Activated CD4-positive, alpha-beta T cell treated with anti-CD3 and anti-CD28 coated beads, Interleukin-2, amount 10 ng/mL, durations not matched to agents 7 days and 5 days (primary cell): Measurements from ENCODE around the gene RFK. TPM values are rescaled to one million over a fixed set of nuclear protein-coding genes. Genes with fewer than 3 reads are reported as not detected.

Experiments
- CTCF ChIA-PET: fragments of 350-600 bp; sonication (Branson Sonifier 250); formaldehyde crosslinking; loops from one replicate; lab custom pipeline; 2021; ENCODE audit warnings: antibody characterized with exemption; lab: Charles Lee
- POLR2A ChIA-PET: fragments of 350-600 bp; sonication (Branson Sonifier 250); formaldehyde crosslinking; loops from one replicate; lab custom pipeline; 2021; ENCODE audit warnings: antibody characterized with exemption; lab: Charles Lee
- DNase-seq: peaks from one replicate; pipeline ENCODE4 v3.0.0-alpha.2; 2020
- H3K27ac Mint-ChIP-seq: one replicate; pipeline ENCODE4 v1.8.0; 2021; ENCODE audit warnings: mild to moderate bottlenecking, moderate library complexity, mixed read lengths
- H3K27me3 Mint-ChIP-seq: one replicate; pipeline ENCODE4 v1.8.0; 2021; ENCODE audit warnings: mixed read lengths
- H3K36me3 Mint-ChIP-seq: one replicate; pipeline ENCODE4 v1.8.0; 2021; ENCODE audit warnings: low read depth, mixed read lengths
- H3K4me1 Mint-ChIP-seq: one replicate; pipeline ENCODE4 v1.8.0; 2021; ENCODE audit warnings: mixed read lengths
- H3K4me3 Mint-ChIP-seq: one replicate; pipeline ENCODE4 v1.8.0; 2021; ENCODE audit warnings: mild to moderate bottlenecking, moderate library complexity, mixed read lengths
- H3K9me3 Mint-ChIP-seq: one replicate; pipeline ENCODE4 v1.8.0; 2021; ENCODE audit warnings: mixed read lengths
- total RNA-seq, 2 experiments: library from RNA; stranded (reverse); gene quantifications; one replicate each; pipeline ENCODE4 v1.2.3, GENCODE V29; 2021

RFK gene
- total RNA-seq, 2 experiments from 2014 or later = 14.5 to 16.4 TPM

GRCh38 chr9:76424491-76424890 lies 30.3 kb upstream of the RFK start:
- Mint-ChIP-seq H3K9me3 (no peaks in the 10 kb centered on the region), H3K4me1 (peaks cover 19% of the 10 kb centered on the region), H3K36me3 (no peaks in the 10 kb centered on the region), H3K27me3 (no peaks in the 10 kb centered on the region), H3K4me3 (no peak overlapping the region), H3K27ac (no peak overlapping the region)
- no peak for DNase-seq
- POLR2A ChIA-PET = no interaction called here
- CTCF ChIA-PET = no interaction called here

- H3K27ac Mint-ChIP-seq = peak overlapping the region; percentile 0
- ChIA-PET CTCF (interaction anchor here (1.2 to 1.7 kb wide), 4 partner anchors 17 to 30 kb away, joined by 3 to 5 read pairs (median 3); partner anchors contain the start of gene RFK), POLR2A (no interaction called here)
- no peak overlapping the region for H3K4me3 Mint-ChIP-seq
- DNase-seq = no peak
- H3K9me3 Mint-ChIP-seq = no peaks in the 10 kb centered on the region
- no peaks in the 10 kb centered on the region for H3K36me3 Mint-ChIP-seq
- H3K4me1 Mint-ChIP-seq = peaks cover 19% of the 10 kb centered on the region
- no peaks in the 10 kb centered on the region for H3K27me3 Mint-ChIP-seq
Measured at GRCh38 chr9:76423216-76424177, 29.3 kb upstream of the RFK start.

GRCh38 chr9:76419782-76420380 lies 25.7 kb upstream of the RFK start:
- Mint-ChIP-seq H3K36me3 (peaks cover under 1% of the 10 kb centered on the region), H3K27ac (no peak overlapping the region), H3K9me3 (peaks cover 4% of the 10 kb centered on the region), H3K4me1 (peaks cover 39% of the 10 kb centered on the region), H3K27me3 (no peaks in the 10 kb centered on the region), H3K4me3 (no peak overlapping the region)
- ChIA-PET CTCF (interaction anchor here (1.0 to 1.8 kb wide), 4 partner anchors 14 to 39 kb away, joined by 3 to 4 read pairs (median 3); partner anchors contain the start of gene GCNT1), POLR2A (no interaction called here)
- DNase-seq = no peak

- Mint-ChIP-seq H3K9me3 (peaks cover 13% of the 10 kb centered on the region), H3K4me1 (peaks cover 33% of the 10 kb centered on the region), H3K27me3 (no peaks in the 10 kb centered on the region), H3K36me3 (peaks cover 16% of the 10 kb centered on the region), H3K27ac (no peak overlapping the region), H3K4me3 (no peak overlapping the region)
- ChIA-PET CTCF (interaction anchor here (1.5 kb wide), 1 partner anchor 24 kb away, joined by 4 read pairs; no protein-coding TSS in a partner anchor), POLR2A (no interaction called here)
- DNase-seq = no peak
Measured at GRCh38 chr9:76417394-76417793, 23.2 kb upstream of the RFK start.

GRCh38 chr9:76415731-76416130 lies 21.5 kb upstream of the RFK start:
- peaks cover 33% of the 10 kb centered on the region for H3K4me1 Mint-ChIP-seq
- peaks cover 16% of the 10 kb centered on the region for H3K36me3 Mint-ChIP-seq
- peaks cover 13% of the 10 kb centered on the region for H3K9me3 Mint-ChIP-seq
- H3K27ac Mint-ChIP-seq = peak overlapping the region; percentile 34
- CTCF ChIA-PET = interaction anchor here (1.4 to 1.5 kb wide), 2 partner anchors 21 to 26 kb away, joined by 3 to 4 read pairs; partner anchors contain the start of gene RFK
- DNase-seq = no peak
- no peaks in the 10 kb centered on the region for H3K27me3 Mint-ChIP-seq
- no peak overlapping the region for H3K4me3 Mint-ChIP-seq
- POLR2A ChIA-PET = no interaction called here

GRCh38 chr9:76415154-76415553 lies 20.9 kb upstream of the RFK start:
- DNase-seq = no peak
- Mint-ChIP-seq H3K9me3 (peaks cover 13% of the 10 kb centered on the region), H3K36me3 (peaks cover 16% of the 10 kb centered on the region), H3K27me3 (no peaks in the 10 kb centered on the region), H3K4me3 (no peak overlapping the region), H3K4me1 (peaks cover 33% of the 10 kb centered on the region), H3K27ac (no peak overlapping the region)
- CTCF ChIA-PET = interaction anchor here (1.4 kb wide), 1 partner anchor 21 kb away, joined by 3 read pairs; the partner anchor contains the start of gene RFK
- POLR2A ChIA-PET = no interaction called here

GRCh38 chr9:76414661-76415060 lies 20.4 kb upstream of the RFK start:
- Mint-ChIP-seq H3K9me3 (peaks cover 13% of the 10 kb centered on the region), H3K4me3 (no peak overlapping the region), H3K4me1 (peaks cover 33% of the 10 kb centered on the region), H3K27ac (no peak overlapping the region), H3K27me3 (no peaks in the 10 kb centered on the region), H3K36me3 (peaks cover 16% of the 10 kb centered on the region)
- no peak for DNase-seq
- POLR2A ChIA-PET = no interaction called here
- CTCF ChIA-PET = interaction anchor here (0.6 to 1.4 kb wide), 2 partner anchors 20 to 30 kb away, joined by 3 read pairs; partner anchors contain the start of gene RFK

- ChIA-PET CTCF (no interaction called here), POLR2A (no interaction called here)
- H3K27ac Mint-ChIP-seq = no peak overlapping the region
- peaks cover 16% of the 10 kb centered on the region for H3K36me3 Mint-ChIP-seq
- no peak overlapping the region for H3K4me3 Mint-ChIP-seq
- no peaks in the 10 kb centered on the region for H3K27me3 Mint-ChIP-seq
- H3K4me1 Mint-ChIP-seq = peaks cover 36% of the 10 kb centered on the region
- peaks cover 13% of the 10 kb centered on the region for H3K9me3 Mint-ChIP-seq
- no peak for DNase-seq
Measured at GRCh38 chr9:76413658-76414057, 19.4 kb upstream of the RFK start.

GRCh38 chr9:76412638-76413037 lies 18.4 kb upstream of the RFK start:
- POLR2A ChIA-PET = no interaction called here
- Mint-ChIP-seq H3K4me1 (peaks cover 37% of the 10 kb centered on the region), H3K9me3 (peaks cover 13% of the 10 kb centered on the region), H3K27me3 (no peaks in the 10 kb centered on the region), H3K27ac (no peak overlapping the region), H3K4me3 (no peak overlapping the region), H3K36me3 (peaks cover 16% of the 10 kb centered on the region)
- CTCF ChIA-PET = no interaction called here
- no peak for DNase-seq

- Mint-ChIP-seq H3K9me3 (no peaks in the 10 kb centered on the region), H3K27me3 (no peaks in the 10 kb centered on the region), H3K4me3 (no peak overlapping the region), H3K36me3 (no peaks in the 10 kb centered on the region), H3K4me1 (peaks cover 33% of the 10 kb centered on the region), H3K27ac (no peak overlapping the region)
- POLR2A ChIA-PET = interaction anchor here (0.6 kb wide), 1 partner anchor 35 kb away, joined by 3 read pairs; no protein-coding TSS in a partner anchor
- CTCF ChIA-PET = interaction anchor here (0.9 to 1.4 kb wide), 3 partner anchors 14 to 37 kb away, joined by 3 read pairs; no protein-coding TSS in a partner anchor
- DNase-seq = no peak
Measured at GRCh38 chr9:76405868-76406267, 11.6 kb upstream of the RFK start.

- Mint-ChIP-seq H3K27me3 (no peaks in the 10 kb centered on the region), H3K27ac (no peak overlapping the region), H3K36me3 (no peaks in the 10 kb centered on the region), H3K9me3 (no peaks in the 10 kb centered on the region), H3K4me1 (peaks cover 37% of the 10 kb centered on the region), H3K4me3 (no peak overlapping the region)
- ChIA-PET CTCF (interaction anchor here (1.0 kb wide), 1 partner anchor 14 kb away, joined by 3 read pairs; no protein-coding TSS in a partner anchor), POLR2A (no interaction called here)
- DNase-seq = no peak
Measured at GRCh38 chr9:76405340-76405739, 11.1 kb upstream of the RFK start.

GRCh38 chr9:76404401-76404800 lies 10.2 kb upstream of the RFK start:
- POLR2A ChIA-PET = interaction anchor here (0.7 kb wide), 1 partner anchor 10 kb away, joined by 3 read pairs; the partner anchor contains the start of gene RFK
- H3K4me3 Mint-ChIP-seq = no peak overlapping the region

More at GRCh38 chr9:76404401-76404800, 10.2 kb upstream of the RFK start:
- Mint-ChIP-seq H3K27ac (no peak overlapping the region), H3K9me3 (no peaks in the 10 kb centered on the region), H3K4me1 (peaks cover 40% of the 10 kb centered on the region), H3K36me3 (no peaks in the 10 kb centered on the region), H3K27me3 (no peaks in the 10 kb centered on the region)
- no peak for DNase-seq
- CTCF ChIA-PET = interaction anchor here (0.6 to 1.0 kb wide), 3 partner anchors 26 to 254 kb away, joined by 4 to 5 read pairs (median 4); no protein-coding TSS in a partner anchor
